NCI-H82 treated with DMSO at 0.1 percent for 48 hours (cell line): Measurements from ENCODE around the gene CPSF3.
"Not testable (repeated sequence)": the region's sequence is repeated elsewhere in the genome, so short reads cannot be mapped to it uniquely, and the experiment has no call there.

ENCODE experiments used
- DNase-seq: peaks from one replicate; lab custom pipeline; 2025; ENCODE audit not compliant: unreplicated experiment; lab: John Stamatoyannopoulos, UW

CPSF3 gene

GRCh38 chr2:9392898-9393765, 30.3 kb upstream of the CPSF3 start:
- DNase-seq = no peak

GRCh38 chr2:9394816-9395215, 28.6 kb upstream of the CPSF3 start:
- no peak for DNase-seq

GRCh38 chr2:9397201-9397600, 26.3 kb upstream of the CPSF3 start:
- DNase-seq = no peak

GRCh38 chr2:9398251-9398650, 25.2 kb upstream of the CPSF3 start:
- not testable (repeated sequence) for DNase-seq

- DNase-seq = no peak
Observed at GRCh38 chr2:9398881-9399780, 24.3 kb upstream of the CPSF3 start.

- DNase-seq = no peak
Observed at GRCh38 chr2:9400268-9401058, 23.0 kb upstream of the CPSF3 start.

- no peak for DNase-seq
Observed at GRCh38 chr2:9401059-9401547, 22.4 kb upstream of the CPSF3 start.

- no peak for DNase-seq
Observed at GRCh38 chr2:9401646-9402371, 21.6 kb upstream of the CPSF3 start.

- DNase-seq = no peak
Observed at GRCh38 chr2:9403924-9404323, 19.5 kb upstream of the CPSF3 start.

GRCh38 chr2:9404451-9404850, 19.0 kb upstream of the CPSF3 start:
- DNase-seq = no peak

- no peak for DNase-seq
Observed at GRCh38 chr2:9405636-9406035, 17.8 kb upstream of the CPSF3 start.

GRCh38 chr2:9406529-9407362, 16.7 kb upstream of the CPSF3 start:
- DNase-seq = no peak

- DNase-seq = peak; percentile 3
Observed at GRCh38 chr2:9407363-9407811, 16.1 kb upstream of the CPSF3 start.

- DNase-seq = peak; percentile 31
Observed at GRCh38 chr2:9408641-9409151, 14.8 kb upstream of the CPSF3 start.

- DNase-seq = no peak
Observed at GRCh38 chr2:9410108-9410507, 13.3 kb upstream of the CPSF3 start.

GRCh38 chr2:9412781-9413180, 10.7 kb upstream of the CPSF3 start:
- DNase-seq = no peak

GRCh38 chr2:9415516-9416169, 7.8 kb upstream of the CPSF3 start:
- DNase-seq = no peak

- DNase-seq = no peak
Observed at GRCh38 chr2:9416267-9416961, 7.0 kb upstream of the CPSF3 start.
